IPS DF 19.7 (cell line): ENCODE data around the gene USP49.
"Not testable (repeated sequence)": the region's sequence is repeated elsewhere in the genome, so short reads cannot be mapped to it uniquely, and the experiment has no call there.

ENCODE experiments used
- DNase-seq: peaks from one replicate; pipeline ENCODE4 v3.0.0-alpha.2; 2013; ENCODE audit warnings: low read depth, low spot score

USP49 gene

DNA sequence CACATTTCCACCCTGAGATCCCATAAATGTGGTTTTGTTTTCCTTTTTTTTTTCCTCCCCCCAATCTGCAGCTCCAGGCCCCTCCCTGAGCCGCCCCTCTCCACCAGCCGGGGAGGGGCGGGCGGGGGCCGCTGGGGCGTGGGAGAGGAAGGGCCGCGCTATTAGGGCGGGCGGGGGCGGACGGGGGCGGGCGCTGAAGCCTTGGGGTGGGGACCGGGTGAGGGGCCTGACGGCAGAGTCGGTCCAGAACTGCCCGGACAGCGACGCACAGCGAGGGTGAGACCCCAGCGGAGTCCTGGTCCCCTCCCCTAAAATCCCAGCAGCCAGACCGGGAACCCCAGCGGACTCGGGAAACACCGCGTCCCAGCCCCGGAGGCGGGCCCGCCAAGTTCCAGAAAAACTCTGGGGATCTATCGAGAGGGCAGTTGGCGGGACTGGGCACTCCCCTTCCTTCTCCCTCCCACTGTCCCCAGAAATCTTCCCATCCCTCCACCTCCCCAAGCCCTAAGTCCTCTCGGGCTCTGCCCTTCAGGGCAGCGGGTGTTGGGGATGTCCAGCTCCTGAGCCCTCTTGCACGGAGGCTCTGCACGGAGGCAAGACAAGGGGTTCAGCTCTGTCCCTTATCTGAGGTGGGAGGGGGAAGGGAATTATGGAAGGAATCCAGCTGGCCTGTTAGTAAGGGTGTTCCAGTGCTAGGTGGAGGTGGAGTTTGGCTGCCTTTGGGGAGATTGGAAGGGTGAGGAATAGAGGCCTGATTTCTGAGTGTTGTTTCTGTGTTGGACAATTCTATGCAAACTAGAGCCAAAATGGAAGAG is 114.4 kb downstream of the USP49 start, which contains the start of gene PRICKLE4:
PRICKLE4 (plus strand) TSS at position 232 of the 815 bp plus-strand sequence. CDS start 2,692 bp downstream, outside the sequence.
- DNase-seq: no peak

DNA sequence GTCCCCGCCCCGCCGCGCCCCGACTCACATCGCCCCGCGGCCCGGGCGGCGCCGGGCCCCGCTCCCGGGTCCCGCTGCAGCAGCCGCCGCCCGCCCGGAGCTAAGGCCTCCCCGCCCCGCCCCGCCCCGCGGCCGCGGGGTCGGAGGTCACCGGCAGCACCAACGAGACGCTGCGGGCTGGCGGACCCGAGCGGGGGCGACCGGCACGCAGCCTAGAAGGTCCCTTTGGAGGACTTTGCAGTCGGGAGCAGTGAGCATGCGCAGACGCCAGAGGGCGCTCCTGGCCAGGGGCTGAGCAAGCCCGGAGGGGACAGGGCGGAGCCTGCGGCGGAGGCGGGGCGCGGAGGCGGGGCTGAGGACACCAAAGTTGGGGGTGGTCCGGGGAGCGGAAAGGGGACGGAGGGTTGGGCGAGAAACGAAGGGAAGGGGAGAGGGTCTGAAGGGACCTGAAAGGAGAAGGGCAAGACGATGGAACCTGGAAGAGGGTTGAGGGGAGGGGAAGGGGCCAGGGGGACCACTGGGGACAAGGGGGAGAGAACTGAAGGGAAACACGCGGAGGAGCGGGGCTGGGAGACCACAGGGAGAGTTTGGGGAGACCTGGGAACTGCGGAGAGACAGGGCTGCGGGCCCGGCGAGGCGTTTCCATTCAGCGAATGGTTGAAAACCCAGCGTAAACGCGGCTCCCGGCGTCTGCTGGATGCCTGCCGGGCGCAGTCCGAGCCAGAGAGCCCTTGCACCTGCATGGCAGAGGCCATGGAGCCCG is 115.2 kb downstream of the USP49 start, which contains the start of gene FRS3:
FRS3 (minus strand) TSS at position 113 of the 763 bp plus-strand sequence. CDS start 2,913 bp downstream, outside the sequence.
- no peak for DNase-seq

DNA sequence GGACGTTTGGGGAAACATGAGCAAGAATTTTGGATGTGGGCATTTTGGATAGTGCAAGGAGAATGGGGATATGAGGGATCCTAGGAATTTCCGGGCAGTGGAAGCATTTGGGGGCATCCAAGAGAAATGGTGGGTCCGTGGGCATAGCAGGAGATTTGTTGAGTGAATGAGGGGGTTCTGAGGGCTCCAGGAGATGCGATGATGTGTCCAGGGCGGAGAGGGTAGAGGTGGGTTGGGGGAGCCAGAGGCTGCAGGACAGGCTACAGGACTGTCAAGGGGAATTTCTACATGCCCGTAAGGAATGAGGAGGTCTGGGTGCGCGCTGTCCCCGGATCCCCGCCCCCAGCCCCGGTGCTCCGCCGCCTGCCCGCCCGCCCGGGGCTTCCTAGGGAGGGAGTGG is 115.8 kb downstream of the USP49 start:
- no peak for DNase-seq

DNA sequence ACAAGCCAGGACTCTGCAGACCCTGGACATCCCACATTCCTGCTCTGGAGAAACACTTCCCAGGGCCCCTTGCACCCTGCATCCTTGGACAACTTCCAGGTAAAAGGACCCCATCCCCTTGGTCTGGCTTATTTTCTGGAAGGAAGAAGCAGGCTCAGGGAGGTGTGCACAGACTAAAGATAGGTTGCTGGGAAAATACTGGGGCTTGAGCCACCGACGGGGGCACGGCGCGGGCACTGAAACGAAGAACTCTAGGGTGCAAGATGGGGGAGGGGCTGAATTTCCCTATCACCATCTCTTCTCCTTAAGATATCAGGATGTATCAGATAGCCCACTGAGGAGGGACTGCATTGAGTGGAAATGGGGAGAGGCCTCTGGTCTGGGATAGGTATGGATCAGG is 116.3 kb downstream of the USP49 start:
- no peak for DNase-seq

DNA sequence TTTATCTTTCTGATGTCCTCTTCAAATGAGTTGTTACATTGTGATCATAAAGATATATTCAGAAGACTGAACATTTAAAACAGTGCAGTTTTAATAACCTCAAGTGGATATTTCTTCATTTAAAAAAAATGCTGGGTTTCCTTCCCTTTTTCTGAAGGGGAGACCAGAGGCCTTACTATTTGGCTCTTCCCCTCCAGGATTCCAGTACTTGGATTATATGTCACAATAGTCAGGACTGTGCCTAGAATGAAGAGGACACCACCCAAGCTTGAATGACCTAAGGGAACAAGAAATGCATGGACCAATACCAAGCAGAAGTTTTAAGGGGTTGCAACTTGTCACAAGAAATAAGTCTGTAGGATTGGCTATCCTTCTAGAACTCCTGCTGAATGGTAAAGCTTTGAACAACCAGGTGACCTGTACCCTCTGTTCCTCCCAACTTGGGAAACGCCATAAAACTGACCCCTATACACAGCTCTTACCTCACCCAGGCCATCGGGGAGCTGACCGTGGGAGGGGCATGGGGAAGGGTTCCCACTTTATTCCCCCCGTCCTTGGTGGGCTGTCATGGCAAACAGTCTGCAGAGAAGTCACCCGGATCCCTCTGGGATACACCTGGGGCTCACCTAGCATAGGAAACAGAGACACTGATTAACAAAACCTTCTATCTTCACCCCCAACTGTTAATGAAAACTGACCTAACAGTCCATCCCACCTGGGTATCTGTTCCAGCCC is 117.5 kb downstream of the USP49 start:
- DNase-seq: no peak

DNA sequence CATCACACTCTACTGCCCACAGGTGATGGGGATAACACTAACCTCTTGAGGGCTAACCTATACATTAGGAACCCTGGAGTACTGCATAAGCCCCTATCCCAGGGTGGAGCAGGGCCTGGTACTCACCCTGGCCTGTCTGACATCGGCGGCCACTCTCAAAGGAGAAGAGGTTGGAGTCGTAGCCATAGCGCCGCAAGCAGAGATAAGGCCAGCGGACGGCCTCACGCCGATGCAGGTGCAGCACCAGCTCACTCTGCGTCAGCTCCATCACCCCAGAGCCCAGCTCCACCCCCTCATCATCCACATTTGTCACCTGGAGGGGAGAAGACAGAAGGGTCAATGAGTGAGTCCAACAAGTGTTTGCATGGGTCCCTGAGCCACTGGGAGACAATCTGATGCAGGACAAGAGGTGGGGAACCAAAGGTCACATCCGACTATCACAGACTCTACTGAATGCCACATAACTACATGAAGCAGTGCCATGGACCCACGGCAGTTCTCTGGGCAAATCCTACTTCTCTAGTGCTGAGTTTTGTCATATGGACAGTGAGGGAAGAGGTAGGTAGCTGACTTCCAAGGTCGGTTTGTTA is 119.8 kb downstream of the USP49 start:
- no peak for DNase-seq

DNA sequence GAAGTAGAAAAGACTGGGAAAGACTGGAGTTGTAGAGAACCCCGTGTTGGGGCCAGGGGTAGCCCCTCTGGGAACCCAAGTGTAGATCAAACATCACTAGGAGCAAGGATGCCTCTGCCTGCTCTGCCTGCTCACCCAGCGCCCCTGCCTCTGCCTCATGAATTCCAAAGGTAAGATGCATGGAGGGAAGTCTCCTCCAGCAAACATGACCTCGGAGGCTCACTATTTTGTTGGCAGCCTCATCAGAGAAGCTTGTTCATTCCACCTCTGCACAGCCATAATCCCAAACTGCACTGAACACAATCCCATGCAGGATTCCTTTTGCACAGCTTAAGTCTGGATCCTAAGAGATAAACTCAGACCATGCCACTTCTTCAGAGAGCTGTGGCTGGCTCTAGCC is 120.3 kb downstream of the USP49 start:
- no peak for DNase-seq

DNA sequence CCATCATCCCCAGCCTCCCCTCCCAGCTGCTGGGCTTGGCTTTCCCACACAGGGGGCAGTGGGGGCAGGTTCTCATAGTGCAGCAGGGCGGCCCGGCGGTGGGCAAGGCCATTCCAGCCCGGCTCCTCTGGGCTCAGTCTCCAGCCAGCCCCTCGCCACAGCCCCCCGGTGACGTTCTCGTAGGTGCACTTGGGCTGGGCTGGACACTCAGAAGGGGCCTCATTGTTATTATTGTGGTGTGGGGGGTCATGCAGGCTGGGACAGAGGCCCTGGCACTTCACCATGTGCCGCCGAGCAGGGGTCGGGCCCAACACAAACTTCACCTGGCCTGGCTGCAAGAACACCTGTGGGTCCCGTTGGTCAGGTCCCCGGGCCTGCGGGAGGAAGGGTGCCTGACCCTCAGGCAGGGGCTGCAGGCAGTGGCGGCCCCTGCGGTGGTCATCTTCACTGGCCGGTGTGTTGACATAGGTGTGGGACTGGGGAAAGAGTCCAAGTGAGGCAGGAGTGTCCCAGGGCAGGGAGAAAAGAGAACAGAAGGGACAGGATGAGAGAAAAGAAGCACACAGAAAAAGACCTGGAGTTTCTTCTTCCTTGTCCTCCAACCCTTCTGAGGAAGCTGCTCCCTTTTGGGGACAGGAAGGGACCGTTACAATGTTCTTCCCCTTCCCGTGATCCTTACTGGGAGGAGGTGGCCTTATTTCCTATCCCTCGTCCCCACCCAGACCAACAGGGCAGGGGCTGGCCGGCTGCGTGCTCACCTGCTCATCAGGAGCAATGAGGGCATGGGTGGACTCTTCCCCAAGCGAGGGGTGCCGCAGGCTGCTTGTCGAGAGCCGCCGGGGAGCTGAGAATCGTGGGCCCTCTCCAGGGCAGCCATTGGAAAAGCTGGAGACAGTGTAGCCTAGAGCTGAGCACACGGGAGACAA is 123.9 kb downstream of the USP49 start:
- no peak for DNase-seq

DNA sequence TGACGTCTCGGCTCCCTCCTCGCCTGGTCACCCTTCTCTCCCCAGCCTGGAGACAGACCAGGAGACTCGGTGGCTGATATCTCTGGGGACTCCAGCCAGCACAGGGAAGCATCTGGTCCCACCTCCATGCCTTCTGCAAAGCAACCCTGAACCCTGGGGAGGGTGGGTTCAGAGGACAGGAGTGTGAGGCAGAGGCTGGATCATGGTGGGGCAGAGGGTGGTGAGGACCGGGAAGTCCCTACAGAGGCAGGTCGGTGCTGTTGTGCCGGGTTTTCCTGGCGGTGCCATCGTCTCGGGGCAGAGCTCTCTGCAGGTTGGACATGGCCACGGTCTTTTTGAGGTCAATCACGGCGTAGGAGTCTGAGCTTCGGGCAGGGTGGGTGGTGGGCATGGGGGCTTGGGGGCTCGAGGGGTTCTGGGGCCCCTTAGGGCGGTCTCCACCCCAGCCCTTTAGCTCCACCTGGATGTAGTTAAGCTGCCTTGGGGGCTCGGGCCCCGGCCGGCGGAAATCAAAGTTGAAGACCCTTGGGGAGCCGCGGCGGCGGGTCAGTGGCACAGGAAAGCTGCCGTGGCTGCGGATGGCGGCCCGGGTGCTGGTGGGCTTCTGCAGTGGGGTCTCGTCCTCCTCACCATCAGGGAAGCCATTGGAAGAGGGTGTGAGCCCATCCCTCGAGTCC is 124.7 kb downstream of the USP49 start:
- no peak for DNase-seq

DNA sequence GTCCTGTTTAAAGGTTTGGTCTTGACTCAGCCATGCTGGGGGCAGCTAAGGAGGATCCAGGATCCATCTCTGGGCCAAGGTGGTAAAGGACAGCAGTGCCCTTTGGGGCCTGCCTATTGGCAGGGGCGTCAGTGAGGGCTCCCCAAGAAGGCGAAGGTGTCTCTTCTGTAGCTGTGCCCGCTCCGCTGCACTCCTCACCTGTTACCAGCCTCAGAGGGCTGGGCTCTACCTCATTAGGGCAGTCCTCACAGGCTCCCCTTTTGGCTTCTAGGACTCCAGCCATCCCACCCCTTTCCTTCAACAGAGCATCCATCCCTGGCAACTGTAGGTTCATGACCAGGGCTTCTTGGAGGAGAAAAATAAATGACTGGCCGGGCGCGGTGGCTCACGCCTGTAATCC is 125.8 kb downstream of the USP49 start:
- no peak for DNase-seq

DNA sequence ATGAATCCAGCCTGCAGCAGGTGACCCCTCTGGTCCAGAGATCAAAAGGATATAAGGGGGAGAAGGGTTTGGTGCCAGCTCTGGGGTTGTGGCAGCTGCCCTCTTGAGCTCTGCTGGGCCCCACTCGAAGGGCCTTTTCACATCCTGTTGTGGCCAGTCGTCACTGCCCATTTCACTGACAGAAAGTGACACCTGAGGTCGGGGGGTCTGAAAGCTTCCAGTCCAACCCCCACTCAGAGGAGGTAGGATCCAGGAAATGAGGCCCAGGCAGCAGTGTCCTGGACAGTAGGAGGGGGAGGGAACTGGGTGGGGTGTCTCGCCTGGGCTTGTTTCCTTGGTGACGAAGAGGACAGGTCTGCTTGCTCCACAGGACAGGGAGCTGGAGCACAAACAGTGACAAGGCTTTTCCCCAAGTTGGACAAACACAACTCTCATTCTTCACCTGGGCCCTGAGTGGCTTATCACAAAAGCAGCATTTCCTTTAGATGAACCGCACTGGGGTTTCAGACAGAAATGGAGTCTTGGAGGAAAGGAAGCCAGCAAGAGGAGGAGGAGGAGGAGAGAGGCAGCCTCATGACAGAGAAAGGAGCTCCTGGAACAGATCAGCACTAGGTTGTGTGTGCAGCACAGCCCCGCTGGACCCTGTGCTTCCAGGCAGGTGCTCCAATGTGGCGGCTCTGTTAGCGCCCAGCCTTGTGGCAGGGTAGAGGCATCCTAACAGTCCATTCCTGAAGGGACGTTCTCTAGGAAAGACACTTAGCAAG is 126.4 kb downstream of the USP49 start:
- DNase-seq: no peak

DNA sequence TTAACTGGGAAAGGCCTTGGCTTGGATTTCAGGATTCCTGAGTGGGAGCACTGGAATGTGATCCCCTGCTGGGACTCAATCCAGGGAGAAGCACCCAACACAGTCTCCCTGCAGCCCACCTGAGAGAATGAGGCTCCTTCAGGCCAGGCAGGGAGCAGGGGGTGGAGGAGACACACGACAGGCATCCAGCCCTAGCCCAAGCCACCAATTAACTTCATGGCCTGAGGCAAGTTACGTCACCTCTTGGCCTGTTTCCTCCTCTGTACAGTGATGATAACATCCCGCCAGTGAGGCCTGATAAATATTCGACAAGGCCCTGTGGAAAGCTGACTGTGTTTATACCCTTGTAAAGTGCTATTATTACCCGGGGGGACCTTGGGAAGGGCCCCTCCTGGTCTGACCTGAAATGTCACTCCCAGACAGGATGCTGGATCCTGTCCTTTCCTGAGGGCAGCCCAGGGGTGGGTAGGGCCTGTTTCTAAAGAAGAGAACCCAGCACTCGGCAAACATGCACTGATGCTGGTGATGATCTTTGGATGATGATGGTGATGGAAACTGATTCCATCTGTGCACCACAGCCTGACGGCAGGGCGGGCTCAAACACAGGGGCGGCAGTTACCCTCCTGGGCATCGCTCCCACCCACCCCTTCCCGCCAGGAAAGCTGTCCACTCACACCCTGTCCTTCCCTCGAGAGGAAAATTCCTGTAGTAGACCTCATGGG is 127.9 kb downstream of the USP49 start:
- no peak for DNase-seq

DNA sequence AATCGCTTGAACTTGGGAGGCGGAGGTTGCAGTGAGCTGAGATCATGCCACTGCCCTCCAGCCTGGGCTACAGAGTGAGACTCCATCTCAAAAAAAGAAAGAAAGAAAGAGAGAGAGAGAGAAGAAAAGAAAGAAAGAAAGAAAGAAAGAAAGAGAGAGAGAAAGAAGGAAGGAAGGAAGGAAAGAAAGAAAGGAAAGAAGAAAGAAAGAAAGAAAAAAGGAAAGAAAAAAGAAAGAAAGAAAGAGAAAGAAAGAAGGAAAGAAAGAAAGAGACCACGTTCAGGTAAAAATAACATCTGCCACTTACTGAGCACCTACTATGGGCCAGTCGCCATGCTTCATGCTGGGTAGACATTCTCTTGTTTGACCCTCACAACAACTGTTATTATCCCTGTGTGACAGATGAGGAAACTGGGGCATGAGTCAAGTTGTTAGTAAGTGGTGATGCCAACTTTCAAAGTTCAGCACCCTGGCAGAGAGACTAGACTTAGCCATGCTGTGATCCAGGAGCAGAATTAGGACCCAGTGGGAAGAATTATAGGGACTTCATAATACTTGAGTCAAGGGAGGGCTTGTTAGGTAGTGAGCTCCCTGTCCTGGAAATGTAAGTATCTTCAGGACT is 129.0 kb downstream of the USP49 start:
- not testable (repeated sequence) for DNase-seq

DNA sequence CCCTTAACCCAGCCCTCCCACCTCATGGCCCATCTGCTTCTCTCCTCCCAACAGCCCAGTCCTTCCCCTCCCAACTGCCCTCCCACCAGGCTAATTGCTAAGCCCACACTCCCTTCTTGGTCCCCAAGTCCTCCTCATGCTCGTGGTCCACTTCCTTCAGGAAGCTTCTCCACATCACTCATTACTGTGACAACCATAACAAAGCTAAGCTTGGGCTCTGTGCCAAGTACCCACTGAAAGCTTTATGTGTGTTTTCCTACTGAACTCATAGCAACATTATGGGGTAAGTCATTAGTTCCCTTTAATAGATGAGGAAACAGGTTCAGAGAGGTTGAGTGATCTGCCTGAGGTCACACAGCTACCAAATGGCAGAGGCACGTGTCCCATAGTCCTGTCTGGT is 131.7 kb downstream of the USP49 start:
- DNase-seq: no peak

DNA sequence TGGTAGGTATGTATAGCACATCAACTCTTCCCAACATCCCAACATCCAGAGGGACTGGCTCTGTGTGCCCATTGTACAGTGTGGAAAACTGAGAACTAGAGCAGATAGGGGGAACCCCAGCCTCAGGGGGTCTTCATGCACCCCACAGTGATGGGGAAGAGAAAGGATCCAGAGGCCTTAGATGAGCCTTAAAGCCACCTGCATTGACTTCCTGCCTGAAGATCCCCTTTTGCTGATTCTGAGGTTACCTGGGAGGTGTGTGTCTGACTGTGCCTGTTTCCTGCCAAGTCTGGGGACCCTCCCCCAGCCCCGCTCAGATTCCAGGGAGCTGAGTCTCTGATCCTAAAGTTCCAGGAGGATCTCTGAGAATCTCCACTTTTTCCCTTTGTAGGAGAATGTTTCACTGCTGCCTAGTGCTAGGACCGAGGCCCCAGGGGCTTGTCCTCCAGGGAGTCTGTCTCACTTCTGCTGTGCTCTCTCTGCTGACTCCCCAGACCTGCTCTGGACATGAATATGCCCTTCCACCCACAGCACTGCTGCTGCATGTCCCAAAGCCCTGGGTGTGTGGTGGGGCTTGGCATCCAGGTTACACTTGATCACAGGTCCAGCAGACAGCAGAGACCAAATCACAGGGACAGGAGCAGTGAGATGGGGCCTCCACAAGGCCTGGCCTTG is 135.1 kb downstream of the USP49 start:
- DNase-seq: no peak

DNA sequence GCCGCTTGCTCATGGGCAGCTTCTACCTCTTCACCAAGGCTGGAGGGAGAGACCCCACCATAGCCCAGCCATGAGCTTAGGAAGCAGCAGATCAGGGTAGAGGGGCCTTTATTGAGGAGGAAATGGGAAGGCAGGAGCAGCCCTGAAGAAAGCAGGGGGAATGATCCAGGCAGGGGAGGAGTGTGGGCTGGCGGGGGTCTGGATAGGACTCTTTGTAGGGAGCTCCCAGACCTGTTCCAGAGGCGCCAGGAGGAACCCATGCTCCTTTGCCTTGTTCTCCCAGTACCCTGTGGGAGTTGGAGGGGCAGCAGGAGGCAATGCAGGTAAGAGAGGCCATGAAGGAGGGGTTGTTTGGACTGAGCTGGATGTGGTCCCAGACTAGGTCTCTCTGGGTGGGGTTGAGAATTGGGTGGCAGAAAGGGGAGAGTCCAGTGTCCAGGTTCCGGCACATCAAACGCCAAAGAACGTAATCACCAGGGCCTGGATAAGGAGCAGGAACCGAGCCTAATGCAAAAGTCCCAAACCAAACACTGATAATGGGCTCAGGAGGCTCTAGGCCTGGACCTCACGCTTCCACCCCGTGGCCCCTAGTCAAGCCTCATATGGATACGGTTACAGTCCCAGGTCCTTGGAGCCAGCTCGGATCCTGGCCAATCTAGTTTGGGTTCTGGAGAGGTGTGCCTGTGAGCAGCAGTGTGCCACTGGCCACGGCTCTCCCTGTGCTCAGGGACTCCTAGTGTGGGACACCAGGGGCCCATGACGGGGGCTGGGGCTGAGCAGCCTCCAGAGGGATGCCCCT is 135.9 kb downstream of the USP49 start:
- DNase-seq: no peak

DNA sequence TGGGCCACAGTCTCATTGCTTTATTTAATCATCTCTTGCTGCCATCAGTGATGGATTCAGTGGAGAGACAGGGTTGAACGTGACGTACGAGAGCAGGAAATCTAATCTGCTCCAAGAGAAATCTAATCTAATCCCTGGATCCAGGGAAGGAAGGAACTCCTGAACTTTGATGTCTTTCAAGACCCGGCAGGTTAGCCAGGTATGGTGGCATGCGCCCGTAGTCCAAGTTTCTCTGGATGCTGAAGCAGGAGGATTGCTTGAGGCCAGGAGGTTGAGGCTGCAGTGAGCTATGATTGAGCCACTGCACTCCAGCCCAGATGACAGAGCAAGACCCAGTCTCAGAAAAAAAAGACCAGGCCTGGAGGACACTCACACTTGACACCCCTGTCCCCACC is 136.5 kb downstream of the USP49 start:
- DNase-seq: no peak
